GM18907 (cell line): ENCODE results near the gene MAPK8IP1.
A peak's percentile ranks its signal among the peaks of the same experiment; 100 is the strongest.

ENCODE experiments used
- ATAC-seq: cut with Tn5 transposase; IDR thresholded peaks from one replicate; pipeline ENCODE4 v1.9.1; 2021; ENCODE audit warnings: mild to moderate bottlenecking, moderate library complexity; ENCODE audit not compliant: unreplicated experiment

The MAPK8IP1 gene

GRCh38 chr11:45906965-45907611, 21.6 kb downstream of the MAPK8IP1 start, which contains the start of gene FREY1:
FREY1 (minus strand) TSS chr11:45907271; CDS start chr11:45907245, 26 bp downstream.
- no peak for ATAC-seq

DNA sequence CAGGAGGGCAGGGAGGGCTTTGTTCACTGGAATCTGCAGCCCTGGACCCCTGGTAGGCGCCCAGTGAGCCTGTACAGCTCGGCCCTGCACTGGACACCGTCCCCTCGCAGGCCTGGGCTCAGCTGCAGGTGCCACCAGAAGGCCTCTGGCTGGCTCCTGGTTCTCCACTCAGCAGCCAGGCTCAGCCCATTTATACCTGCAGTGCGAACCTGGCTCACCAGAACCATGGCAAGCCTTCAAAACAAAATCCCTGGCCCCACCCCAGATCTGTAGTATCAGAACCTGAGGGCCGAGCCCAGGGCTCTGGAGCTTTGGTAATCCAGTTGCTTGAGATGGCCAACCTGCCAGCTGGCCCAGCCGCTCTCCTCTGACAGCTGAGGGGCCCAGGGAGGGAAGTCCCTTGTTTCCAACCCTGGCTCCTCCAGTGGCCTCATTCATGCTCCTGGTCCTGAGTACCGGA, 22.5 kb downstream of the MAPK8IP1 start:
- ATAC-seq = no peak

- no peak for ATAC-seq
Measured at GRCh38 chr11:45909594-45910475, 24.4 kb downstream of the MAPK8IP1 start.

- no peak for ATAC-seq
Measured at GRCh38 chr11:45910623-45911022, 25.2 kb downstream of the MAPK8IP1 start.

GRCh38 chr11:45913514-45913913, 28.1 kb downstream of the MAPK8IP1 start:
- no peak for ATAC-seq

GRCh38 chr11:45913942-45914635, 28.6 kb downstream of the MAPK8IP1 start:
- no peak for ATAC-seq

DNA sequence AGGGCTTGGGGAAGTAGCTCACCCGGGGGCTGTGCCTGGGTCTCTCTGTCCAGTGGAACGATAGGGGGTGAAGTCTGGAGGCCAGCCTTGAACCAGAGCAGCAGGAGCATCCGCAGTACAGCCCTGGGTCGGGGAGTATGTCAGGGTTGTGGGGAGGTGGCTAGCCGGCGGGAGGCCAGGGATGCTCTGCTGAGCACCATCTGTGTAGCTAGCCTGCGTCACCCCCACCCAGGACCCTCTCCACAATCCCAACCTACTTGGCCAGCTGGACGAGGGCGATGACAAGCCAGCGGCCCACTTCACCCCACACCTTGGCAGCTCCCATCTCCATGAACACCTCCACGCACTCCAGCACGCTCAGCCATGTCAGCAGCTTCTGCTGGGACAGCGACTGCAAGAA, 30.0 kb downstream of the MAPK8IP1 start:
- ATAC-seq = no peak

- peak; percentile 6 for ATAC-seq
Measured at GRCh38 chr11:45917286-45917622, 31.8 kb downstream of the MAPK8IP1 start.

GRCh38 chr11:45917623-45918330, 32.3 kb downstream of the MAPK8IP1 start, which contains the start of gene PEX16:
PEX16 (minus strand) TSS chr11:45917877; CDS start chr11:45917811, 66 bp downstream.
- peak; percentile 91 for ATAC-seq

DNA sequence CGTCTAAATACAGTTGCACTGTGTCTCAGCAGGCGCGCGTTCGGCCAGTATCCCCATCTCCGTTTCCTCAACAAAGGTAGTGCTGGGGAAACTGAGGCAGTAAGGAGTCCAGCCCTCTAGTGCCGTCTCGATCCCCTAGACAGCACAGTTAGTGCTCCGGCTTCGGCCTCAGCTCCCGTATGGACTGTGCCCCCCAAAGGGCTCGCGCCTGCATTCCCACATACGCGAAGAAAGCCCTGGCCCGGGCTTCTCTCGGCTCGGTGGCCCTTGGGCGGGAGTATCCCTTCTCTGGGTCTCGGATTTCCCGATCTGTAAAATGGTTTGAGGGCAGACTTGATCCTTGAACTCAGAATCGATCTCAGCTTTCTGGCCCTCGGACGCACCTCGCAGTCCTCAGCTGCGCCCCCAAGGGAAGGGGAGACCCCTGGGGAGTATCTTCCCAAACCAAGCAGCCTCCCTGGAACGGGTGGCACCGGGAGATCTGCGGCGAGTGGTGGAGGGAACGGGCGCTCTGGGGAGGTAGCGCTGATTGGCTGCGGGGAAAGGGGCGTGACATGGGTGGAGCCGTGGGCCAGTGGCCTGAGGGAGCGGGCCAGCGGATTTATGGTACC, 33.0 kb downstream of the MAPK8IP1 start:
- peak; percentile 38 for ATAC-seq

GRCh38 chr11:45918962-45919675, 33.7 kb downstream of the MAPK8IP1 start:
- no peak for ATAC-seq

- ATAC-seq = no peak
Measured at GRCh38 chr11:45919806-45920530, 34.5 kb downstream of the MAPK8IP1 start.

GRCh38 chr11:45920531-45921477, 35.4 kb downstream of the MAPK8IP1 start:
- ATAC-seq = no peak

DNA sequence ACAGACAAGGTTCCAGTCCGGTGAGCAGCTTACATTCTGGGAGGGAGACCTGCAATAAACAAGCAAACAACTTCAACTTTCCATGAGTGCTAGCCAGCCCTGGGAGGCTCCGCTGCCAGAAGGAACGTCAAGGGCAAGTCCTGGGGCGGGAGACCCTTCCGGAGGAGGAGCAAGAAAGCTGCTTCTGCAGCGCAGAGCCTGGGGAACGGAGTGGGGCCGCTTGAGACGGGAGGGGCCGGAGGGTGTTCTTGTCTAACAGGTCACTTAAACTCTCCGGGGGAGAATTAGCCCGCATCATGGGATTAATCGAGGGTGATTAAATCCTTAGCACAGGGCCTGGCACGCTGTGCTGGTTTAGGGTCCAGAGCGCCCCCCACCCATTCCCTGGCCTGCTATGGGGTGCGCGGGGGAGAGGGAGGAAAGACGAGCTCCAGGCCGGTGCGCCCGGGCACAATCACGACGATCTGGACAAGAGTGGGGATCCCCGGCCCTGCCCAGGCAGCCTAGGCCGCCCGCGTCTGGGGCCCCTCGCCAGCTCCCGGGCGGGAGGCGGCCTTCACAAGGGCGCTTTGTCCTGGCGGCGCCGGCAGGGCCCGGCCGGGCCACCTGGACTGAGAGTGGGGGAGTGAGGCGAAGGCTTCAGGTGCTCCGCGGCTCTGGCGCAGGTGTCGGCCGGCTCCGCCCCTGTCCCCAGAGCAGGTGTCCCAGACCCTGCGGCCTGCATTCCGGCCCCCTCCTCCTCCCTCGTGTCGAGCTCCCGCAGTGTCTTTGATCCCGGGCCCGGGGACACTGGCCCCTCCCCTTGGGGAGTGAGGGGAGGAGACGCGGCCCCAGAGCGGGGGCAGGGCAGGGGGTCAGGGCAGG, 36.3 kb downstream of the MAPK8IP1 start:
- no peak for ATAC-seq

- no peak for ATAC-seq
Measured at GRCh38 chr11:45922425-45923082, 37.1 kb downstream of the MAPK8IP1 start, which contains the start of gene LARGE2. LARGE2 (plus strand) TSS chr11:45922656; CDS start chr11:45922883, 227 bp downstream.
